Parathyroid adenoma (tissue), 2 donors: ENCODE results near the gene EFCAB11.

ENCODE experiments used
- H2AFZ ChIP-seq: fragments of 300-600 bp; sonication (generic); one replicate; pipeline ENCODE4 v1.7.0; 2017; ENCODE audit warnings: antibody characterized with exemption, mild to moderate bottlenecking
- H3K27ac ChIP-seq: fragments of 300-600 bp; sonication (generic); one replicate; pipeline ENCODE4 v1.7.0; 2017
- H3K27me3 ChIP-seq: fragments of 300-600 bp; sonication (generic); one replicate; pipeline ENCODE4 v1.7.0; 2017; ENCODE audit warnings: low read length; ENCODE audit not compliant: control insufficient read depth, insufficient read depth
- H3K36me3 ChIP-seq: fragments of 300-600 bp; sonication (generic); one replicate; pipeline ENCODE4 v1.7.0; 2017; ENCODE audit warnings: low read length; ENCODE audit not compliant: control insufficient read depth, insufficient read depth
- H3K4me1 ChIP-seq: fragments of 300-600 bp; sonication (generic); one replicate; pipeline ENCODE4 v1.7.0; 2017; ENCODE audit warnings: control low read depth
- H3K4me2 ChIP-seq: fragments of 300-600 bp; sonication (generic); one replicate; pipeline ENCODE4 v1.7.0; 2017; ENCODE audit warnings: low read length
- H3K4me3 ChIP-seq: fragments of 300-600 bp; sonication (generic); one replicate; pipeline ENCODE4 v1.7.0; 2017; ENCODE audit warnings: low read depth, low read length
- H3K79me2 ChIP-seq: fragments of 300-600 bp; sonication (generic); one replicate; pipeline ENCODE4 v1.7.0; 2017; ENCODE audit warnings: control low read depth
- H3K9ac ChIP-seq: fragments of 300-600 bp; sonication (generic); one replicate; pipeline ENCODE4 v1.7.0; 2017; ENCODE audit warnings: mild to moderate bottlenecking
- H3K9me3 ChIP-seq: fragments of 300-600 bp; sonication (generic); one replicate; pipeline ENCODE4 v1.7.0; 2017; ENCODE audit warnings: low read length; ENCODE audit not compliant: control insufficient read depth
- CTCF ChIP-seq: fragments of 300-600 bp; sonication (generic); IDR thresholded peaks from one replicate; pipeline ENCODE4 v1.7.0; 2017; ENCODE audit warnings: antibody characterized with exemption, mild to moderate bottlenecking
- donor health status: primary hyperparathyroidism.

Gene EFCAB11

DNA sequence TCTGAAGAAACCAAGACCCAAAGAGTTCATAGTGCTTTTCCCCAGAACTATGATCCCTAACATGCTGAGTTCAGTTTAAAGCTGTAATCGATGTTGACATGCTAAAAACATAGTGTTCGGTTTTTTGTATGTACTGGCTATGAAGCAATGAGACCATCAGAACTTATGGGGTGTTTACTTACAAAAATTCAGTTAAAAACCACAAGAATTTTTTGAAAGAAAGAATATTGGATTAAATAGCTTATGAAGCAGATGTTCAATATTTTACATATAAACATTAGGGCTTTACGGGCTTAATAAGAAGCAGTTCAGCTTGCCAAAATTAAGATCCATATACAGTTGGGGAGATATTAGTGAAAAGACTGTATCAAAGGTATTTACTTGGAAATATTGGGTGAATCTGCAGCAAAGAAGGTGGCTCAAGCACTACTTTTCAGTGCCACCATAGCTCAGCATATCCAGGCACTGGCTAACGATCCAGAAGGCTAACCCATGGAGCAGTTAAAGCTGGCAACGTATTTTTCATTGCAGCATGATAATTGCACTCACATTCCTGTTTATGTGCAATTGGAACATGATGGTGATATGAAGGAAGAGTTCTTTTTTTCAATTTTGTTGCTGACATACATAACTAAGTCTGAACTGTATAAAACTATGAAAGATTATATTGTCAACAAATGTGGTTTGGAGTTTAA, 125.9 kb downstream of the EFCAB11 start:
- Histone ChIP-seq H3K4me2 (no peak overlapping the region), H3K79me2 (no peaks in the 10 kb centered on the region), H2AFZ (no peak overlapping the region), H3K36me3 (no peaks in the 10 kb centered on the region), H3K4me3 (no peak overlapping the region), H3K9me3 (no peaks in the 10 kb centered on the region), H3K9ac (no peak overlapping the region), H3K4me1 (peaks cover 17% of the 10 kb centered on the region), H3K27me3 (no peaks in the 10 kb centered on the region), H3K27ac (no peak overlapping the region)
- no peak for TF ChIP-seq CTCF

- H3K4me3 ChIP-seq: no peak overlapping the region
- no peak overlapping the region for H3K4me2 ChIP-seq
- TF ChIP-seq CTCF: no peak
- no peak overlapping the region for H3K27ac ChIP-seq
- H3K27me3 ChIP-seq: no peaks in the 10 kb centered on the region
- no peaks in the 10 kb centered on the region for H3K79me2 ChIP-seq
- no peaks in the 10 kb centered on the region for H3K9me3 ChIP-seq
- no peaks in the 10 kb centered on the region for H3K36me3 ChIP-seq
- no peak overlapping the region for H3K9ac ChIP-seq
- peaks cover 5% of the 10 kb centered on the region for H3K4me1 ChIP-seq
- H2AFZ ChIP-seq: no peak overlapping the region
Measured at GRCh38 chr14:89827265-89827664, 127.3 kb downstream of the EFCAB11 start.

DNA sequence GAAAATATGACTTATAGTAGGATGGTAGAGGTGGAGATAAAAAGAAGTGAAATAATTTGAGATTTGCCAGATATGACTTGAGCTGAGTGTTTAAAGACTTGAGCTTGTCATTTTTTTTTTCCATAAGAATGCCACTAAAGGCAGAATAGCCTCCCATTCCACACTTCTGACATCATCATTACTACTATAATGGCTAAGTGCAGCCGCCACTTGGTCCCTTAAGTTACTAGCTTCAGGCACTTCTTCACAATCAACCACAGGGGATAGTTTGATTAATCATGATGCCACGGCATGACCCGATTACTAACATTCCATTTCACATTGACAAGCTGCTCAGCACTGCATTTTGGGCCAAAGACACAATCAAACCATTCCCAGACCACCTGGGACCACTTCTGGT, 127.9 kb downstream of the EFCAB11 start:
- no peak for TF ChIP-seq CTCF
- H3K9me3 ChIP-seq: no peaks in the 10 kb centered on the region
- H3K4me1 ChIP-seq: no peaks in the 10 kb centered on the region
- no peak overlapping the region for H3K27ac ChIP-seq
- H3K36me3 ChIP-seq: no peaks in the 10 kb centered on the region
- no peaks in the 10 kb centered on the region for H3K79me2 ChIP-seq
- no peak overlapping the region for H2AFZ ChIP-seq
- no peak overlapping the region for H3K4me3 ChIP-seq
- H3K9ac ChIP-seq: no peak overlapping the region
- H3K4me2 ChIP-seq: no peak overlapping the region
- H3K27me3 ChIP-seq: no peaks in the 10 kb centered on the region

GRCh38 chr14:89823743-89824142, 130.8 kb downstream of the EFCAB11 start:
- Histone ChIP-seq H3K27me3 (no peaks in the 10 kb centered on the region), H3K4me2 (no peak overlapping the region), H3K79me2 (no peaks in the 10 kb centered on the region), H2AFZ (no peak overlapping the region), H3K27ac (no peak overlapping the region), H3K36me3 (no peaks in the 10 kb centered on the region), H3K9me3 (no peaks in the 10 kb centered on the region), H3K9ac (no peak overlapping the region), H3K4me1 (no peaks in the 10 kb centered on the region), H3K4me3 (no peak overlapping the region)
- no peak for TF ChIP-seq CTCF

GRCh38 chr14:89814126-89814525, 140.4 kb downstream of the EFCAB11 start:
- no peak for TF ChIP-seq CTCF
- H3K9ac ChIP-seq: no peak overlapping the region
- no peak overlapping the region for H2AFZ ChIP-seq
- H3K4me1 ChIP-seq: no peaks in the 10 kb centered on the region
- H3K27me3 ChIP-seq: no peaks in the 10 kb centered on the region
- H3K79me2 ChIP-seq: no peaks in the 10 kb centered on the region
- H3K36me3 ChIP-seq: no peaks in the 10 kb centered on the region
- H3K4me3 ChIP-seq: no peak overlapping the region
- no peaks in the 10 kb centered on the region for H3K9me3 ChIP-seq
- H3K27ac ChIP-seq: no peak overlapping the region
- no peak overlapping the region for H3K4me2 ChIP-seq
